HG02642 (cell line): Measurements from ENCODE around the gene GULP1.

Experiments used
- ATAC-seq: cut with Tn5 transposase; IDR thresholded peaks from one replicate; pipeline ENCODE4 v1.9.1; 2021; ENCODE audit warnings: mild to moderate bottlenecking; ENCODE audit not compliant: unreplicated experiment, poor library complexity

Gene GULP1

DNA sequence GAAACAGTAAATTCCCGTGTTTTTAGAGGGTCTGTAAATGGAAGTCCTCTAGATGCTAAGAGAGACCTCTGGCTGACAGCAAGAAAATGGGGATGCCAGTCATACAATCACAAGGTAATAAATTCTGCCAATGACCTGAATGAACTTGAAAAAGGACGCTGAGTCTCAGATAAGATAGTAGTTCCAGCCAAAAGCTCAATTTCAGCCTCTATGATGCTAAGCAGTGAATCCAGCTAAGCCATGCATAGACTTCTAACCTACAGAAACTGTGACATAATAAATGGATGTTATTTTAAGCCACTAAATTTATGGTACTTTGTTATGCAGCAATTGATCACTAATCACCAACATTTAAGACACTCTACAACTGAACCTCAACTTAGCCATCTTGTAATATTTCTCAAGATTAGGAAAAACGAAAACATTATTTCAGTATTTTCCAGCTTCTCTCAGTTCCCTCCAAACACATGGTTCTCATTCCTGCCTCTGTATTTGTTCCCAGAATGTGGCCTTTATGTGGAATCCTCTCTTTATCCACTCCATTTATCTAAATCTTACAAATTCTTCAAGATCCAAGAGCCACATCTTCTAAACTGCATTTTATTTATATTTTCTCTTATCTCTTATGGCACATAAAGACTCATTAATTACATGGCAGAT, 331.1 kb downstream of the GULP1 start:
- ATAC-seq = no peak

DNA sequence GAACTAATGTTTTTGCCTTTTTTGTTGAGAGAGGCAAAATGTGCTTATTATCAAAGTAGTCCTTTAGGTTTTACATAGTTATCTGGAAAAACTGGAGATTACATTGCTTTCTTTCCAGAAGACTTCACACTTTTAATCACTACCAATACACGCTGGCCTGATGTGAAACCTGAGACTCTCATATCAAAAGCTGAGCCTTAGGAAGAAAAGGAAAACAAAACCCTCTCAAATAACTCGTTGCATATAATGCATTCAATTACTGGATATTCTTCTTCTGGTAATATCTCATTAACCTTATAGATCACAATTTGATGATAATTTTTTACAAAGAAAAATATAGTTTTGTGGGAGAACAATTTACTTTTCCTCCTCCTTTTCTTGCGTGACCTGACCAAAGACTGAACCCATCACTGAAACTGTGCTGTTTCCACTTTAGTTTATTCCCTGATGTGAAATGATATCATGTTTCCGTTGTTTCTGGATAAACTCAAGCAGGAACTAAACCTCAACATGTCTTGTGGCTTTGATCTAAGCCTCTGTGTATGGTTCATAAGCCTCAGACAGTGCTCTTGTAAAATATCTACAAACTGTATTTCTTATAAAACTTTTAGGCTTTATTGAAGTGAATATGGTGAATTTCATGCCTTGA, 332.4 kb downstream of the GULP1 start:
- no peak for ATAC-seq

DNA sequence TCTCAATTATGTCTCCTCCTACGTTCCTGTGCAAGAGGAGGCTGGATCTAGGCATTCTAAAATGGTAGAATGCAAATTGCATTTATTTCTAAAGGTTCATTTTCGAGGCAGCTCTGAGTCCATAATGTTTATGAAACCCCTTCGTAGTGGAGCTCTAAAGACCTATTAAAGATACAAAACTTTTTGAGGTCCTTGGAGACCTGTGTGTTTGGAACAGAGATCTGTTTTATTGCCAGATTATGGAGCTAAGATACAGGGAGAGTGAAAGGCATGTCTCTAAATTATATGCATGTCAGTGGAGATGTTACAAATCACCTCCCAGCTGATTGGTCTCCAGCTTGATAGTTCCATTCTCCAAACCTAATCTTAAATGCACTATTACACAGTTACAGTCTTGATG, 335.8 kb downstream of the GULP1 start:
- ATAC-seq = no peak

DNA sequence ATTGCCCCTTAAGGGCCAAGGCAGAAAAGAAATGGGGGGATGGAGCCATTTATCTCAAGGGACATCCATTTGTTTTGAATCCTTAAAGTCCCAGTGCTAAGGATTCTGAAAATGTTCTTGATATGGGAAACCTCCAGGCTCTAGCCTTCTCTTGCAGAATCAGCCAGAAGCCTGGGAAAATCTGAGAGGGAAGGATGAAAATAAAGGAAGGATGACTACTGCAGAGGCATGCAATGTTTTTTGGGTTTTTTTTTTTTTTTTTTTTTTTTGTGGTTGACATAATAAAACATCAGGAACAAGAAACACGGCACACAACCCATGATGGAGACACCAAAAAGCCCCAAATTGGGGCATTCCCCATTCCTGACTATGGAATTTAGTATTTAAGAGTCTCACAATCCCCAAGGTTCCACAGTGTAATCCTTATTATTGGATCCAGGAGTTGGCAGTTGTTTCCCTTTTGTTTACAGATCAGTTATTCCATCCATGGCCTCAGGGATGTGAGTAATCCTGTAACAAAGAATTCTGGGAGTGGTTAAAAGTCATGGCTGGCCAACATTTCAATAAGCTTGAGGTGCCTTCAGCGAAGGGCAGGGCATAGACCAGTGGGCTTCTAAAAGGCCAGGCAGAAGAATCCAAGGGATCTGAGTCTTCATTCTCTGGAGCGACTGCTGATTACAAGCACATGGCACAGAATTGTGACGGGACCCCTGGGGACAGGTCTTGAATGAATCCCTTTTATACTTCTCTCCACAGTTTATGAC, 337.5 kb downstream of the GULP1 start:
- no peak for ATAC-seq

DNA sequence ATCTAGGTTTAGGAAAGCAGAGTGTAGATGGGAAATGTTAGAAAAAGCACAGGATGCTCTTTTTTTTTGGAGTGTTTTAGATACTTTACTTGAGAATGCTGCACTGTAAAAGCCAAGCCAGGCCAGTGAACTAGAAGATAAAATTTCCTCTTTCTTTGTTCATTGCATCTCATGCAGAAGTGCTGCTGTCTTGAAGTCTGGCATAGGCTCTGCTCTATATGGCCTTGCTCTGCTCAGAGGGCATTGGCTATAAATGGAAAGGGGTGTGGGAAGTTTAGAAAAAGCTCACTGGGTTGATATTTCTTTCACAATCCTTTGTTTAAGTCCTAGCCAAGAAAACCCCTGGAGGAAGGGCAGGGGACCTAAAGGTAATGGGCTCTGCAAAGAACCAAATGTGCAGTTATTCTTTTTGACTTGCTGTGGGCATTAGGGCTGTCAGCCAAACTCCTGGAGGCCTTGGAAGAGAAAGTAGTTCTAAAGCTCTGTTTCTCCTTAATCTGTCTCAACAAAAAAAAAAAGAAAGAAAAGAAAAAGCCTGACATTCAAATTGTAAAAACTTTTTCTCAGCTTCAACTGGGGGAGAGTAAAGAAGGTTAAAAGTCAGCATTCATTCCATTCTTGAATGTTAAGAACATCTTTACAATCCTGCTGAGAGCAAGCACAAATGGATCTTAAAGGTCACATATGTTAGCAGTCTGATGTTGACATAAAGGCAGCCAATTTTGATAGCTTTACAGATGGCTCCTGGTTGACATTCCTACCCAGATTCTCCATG, 338.3 kb downstream of the GULP1 start:
- ATAC-seq = no peak

DNA sequence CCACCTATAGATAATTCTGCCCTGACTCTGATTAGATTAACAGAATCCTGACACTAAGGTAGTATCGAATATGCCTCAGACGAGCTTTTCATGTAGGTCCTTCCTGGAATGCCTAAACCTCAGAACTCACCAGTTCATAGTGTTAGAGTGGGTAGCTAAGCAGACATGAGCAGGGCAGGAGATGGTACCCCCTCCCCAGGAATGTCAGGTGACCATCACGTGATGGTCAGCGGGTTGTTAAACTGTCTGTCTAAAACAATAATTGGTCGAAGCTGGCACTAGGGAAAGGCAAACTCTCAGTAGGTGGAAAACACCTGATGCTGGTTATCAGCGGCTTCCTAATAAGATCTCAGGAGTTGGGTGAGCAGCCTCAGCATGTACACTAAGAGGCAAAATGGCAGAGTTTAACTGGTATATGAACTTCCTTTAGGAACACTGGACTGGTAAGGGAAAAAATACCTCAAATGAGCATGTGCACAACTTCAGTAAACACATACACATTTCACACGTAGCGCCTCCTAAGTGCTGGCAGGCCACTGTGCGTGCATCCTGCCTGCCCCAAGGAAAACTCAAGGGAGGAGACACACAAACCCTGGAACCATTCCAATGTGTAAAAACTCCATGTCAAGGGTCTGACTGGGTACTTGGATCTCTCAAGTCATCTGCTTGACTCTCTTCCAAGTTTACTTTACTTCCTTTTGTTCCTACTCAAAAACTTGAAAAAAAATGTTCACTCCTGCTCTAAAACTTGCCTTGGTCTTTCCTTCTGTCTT, 339.5 kb downstream of the GULP1 start:
- ATAC-seq = no peak

DNA sequence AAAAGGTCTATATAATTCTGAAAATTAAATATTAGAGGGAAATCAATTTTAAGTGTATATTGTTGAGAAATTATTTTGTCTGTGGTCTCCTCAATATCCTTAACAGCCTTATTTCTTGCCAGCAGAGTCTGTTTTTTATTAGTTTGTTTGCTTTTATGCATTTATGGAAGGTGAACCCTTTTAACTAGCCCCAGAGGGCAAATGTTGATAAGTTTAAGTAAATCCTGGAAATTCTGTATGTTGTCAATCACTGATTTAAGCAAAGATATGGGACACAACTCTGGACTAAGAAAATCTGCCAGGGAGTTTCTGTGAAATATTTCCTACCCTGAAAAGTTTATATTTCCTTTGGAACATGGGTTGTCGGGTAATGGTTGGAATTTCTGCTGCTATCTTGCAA, 343.0 kb downstream of the GULP1 start:
- ATAC-seq = no peak
